IPS DF 6.9 (cell line): ENCODE results near the gene EXOSC9.

Experiments used
- DNase-seq: peaks from one replicate; pipeline ENCODE4 v3.0.0-alpha.2; 2013; ENCODE audit warnings: low read depth, low spot score
- H3K27ac ChIP-seq: one replicate; pipeline ENCODE4 v1.5.1; 2013; ENCODE audit warnings: low read length, control low read depth
- H3K27me3 ChIP-seq: 2 replicates; pipeline ENCODE4 v1.6.1; 2013; ENCODE audit warnings: mild to moderate bottlenecking, low read length; ENCODE audit not compliant: control insufficient read depth, insufficient read depth
- H3K36me3 ChIP-seq: 2 replicates; pipeline ENCODE4 v1.6.1; 2013; ENCODE audit warnings: low read length; ENCODE audit not compliant: control insufficient read depth, insufficient read depth
- H3K4me1 ChIP-seq: 2 replicates; pipeline ENCODE4 v1.6.1; 2013; ENCODE audit warnings: low read length; ENCODE audit not compliant: control insufficient read depth, insufficient read depth
- H3K4me3 ChIP-seq: 2 replicates; pipeline ENCODE4 v1.5.1; 2013; ENCODE audit warnings: mild to moderate bottlenecking, low read length
- H3K9me3 ChIP-seq: 2 replicates; pipeline ENCODE4 v1.6.1; 2013; ENCODE audit warnings: low read length, inconsistent platforms; ENCODE audit not compliant: control insufficient read depth, insufficient read depth
- WGBS: extraction: QIAGEN DNeasy Blood & Tissue Kit; methylation state at CpG from one replicate; pipeline ENCODE4 v1.1.7; 2013; ENCODE audit warnings: mixed read lengths, missing lambda C conversion rate; ENCODE audit not compliant: insufficient read length, insufficient coverage; 5-methylcytosine and 5-hydroxymethylcytosine counted together

EXOSC9 gene

DNA sequence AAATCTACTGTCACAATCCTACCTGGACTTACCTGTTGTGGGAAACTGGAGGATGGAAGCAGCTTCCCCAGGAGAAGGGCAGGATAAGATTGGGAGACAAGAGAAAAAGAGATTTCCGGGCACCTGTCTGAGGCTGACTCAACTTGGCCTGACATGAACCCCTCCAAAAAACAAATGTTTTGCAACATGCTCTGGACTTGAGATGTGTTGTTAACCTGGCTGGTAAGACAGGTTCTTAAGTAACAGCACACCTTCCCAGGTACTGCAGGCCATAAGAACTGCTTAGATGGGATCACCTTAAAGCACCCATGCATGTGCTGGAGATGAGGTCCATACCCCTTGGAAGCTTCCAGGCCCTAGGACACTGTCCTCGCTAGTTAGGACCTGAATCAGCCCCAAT, 31.8 kb upstream of the EXOSC9 start:
- WGBS: no CpG with 5 or more reads among the region's 2 CpGs
- no peak for DNase-seq
- Histone ChIP-seq H3K27me3 (peaks cover 24% of the 10 kb centered on the region), H3K4me1 (no peaks in the 10 kb centered on the region; the same call in 1 of the 2 replicates), H3K27ac (no peak overlapping the region), H3K9me3 (no peaks in the 10 kb centered on the region), H3K4me3 (no peak overlapping the region), H3K36me3 (no peaks in the 10 kb centered on the region)

DNA sequence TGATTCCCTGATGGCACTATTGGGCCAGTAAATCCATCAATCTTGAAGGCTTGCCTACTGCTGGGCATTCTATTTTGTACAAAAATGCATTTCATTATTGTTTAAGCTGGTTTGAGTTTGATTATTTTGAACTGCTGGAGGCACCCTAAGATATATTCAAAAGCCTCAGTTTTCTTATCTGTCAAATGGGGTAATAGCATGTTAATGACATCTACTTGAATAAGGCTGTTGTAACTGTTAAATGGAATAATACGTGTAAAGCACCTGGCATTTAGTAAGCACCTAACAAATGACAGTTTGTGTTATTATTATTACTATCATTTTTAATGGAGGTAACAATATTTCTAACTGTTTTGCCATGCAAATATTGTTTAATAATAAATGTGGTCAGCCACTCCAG, 29.3 kb upstream of the EXOSC9 start:
- H3K36me3 ChIP-seq: no peaks in the 10 kb centered on the region
- peaks cover 2% of the 10 kb centered on the region; the same call in 1 of the 2 replicates for H3K27me3 ChIP-seq
- H3K4me3 ChIP-seq: no peak overlapping the region
- WGBS: no CpG with 5 or more reads among the region's 1 CpG
- DNase-seq: no peak
- no peaks in the 10 kb centered on the region for H3K4me1 ChIP-seq
- no peaks in the 10 kb centered on the region for H3K9me3 ChIP-seq
- H3K27ac ChIP-seq: no peak overlapping the region

DNA sequence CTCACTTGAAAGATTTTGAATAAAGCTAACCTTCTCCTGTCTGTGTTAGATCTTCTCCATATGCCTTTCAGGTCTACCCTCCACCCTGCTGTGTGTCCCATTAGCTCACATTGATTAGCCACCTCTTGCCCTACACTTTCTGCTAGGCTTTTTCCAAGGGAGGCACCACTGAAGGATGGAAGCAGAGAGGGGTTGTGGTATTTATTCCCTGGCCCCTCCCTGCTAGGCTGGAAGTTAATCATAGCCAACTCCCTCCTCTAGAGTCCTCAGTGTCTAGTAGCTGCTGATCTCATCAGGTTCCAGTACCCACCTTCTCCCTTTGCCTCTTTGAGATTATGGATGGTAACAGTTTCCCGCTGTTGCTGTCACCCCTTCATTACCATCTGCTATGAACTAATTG, 27.2 kb upstream of the EXOSC9 start:
- no CpG with 5 or more reads among the region's 1 CpG for WGBS
- Histone ChIP-seq H3K4me3 (no peak overlapping the region), H3K4me1 (no peaks in the 10 kb centered on the region), H3K9me3 (no peaks in the 10 kb centered on the region), H3K27me3 (no peaks in the 10 kb centered on the region), H3K27ac (no peak overlapping the region), H3K36me3 (no peaks in the 10 kb centered on the region)
- DNase-seq: no peak

DNA sequence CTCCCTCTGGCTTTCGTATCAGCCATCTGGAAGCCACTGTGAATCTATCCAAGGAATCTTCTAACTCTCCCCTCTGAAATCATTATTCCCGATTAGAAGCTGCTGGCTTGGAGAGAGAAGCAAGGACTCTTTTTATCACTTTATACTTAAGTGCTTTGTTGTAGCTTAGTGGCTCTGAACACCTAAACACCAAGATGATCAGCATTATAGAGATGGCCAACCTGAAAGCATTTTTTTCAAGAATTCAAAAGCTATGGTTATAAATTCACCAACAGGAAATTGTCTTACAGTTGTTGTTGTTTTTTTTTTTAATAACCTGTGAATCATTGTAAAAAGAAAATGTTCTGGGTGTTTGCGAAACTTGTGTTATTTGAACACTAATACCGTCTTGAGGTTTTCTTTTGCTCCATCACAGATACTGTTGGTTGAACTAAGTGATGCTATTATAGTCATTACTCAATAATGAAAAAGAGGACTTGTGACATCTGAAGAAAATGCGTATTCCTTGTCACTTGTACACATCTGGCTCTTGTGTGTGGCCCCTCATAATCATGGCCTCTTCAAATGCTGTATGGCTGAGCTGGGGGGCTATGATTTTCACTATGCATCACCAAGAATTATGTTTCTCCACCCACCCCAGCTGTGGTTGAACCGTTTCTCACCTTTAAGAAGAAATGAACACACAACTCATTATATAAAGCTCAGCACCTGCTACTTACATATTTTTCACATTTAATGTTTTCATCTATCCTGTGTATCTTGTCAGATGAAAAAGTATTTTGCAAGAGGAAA, 24.3 kb upstream of the EXOSC9 start:
- WGBS: no CpG with 5 or more reads among the region's 6 CpGs
- no peaks in the 10 kb centered on the region for H3K9me3 ChIP-seq
- H3K4me3 ChIP-seq: no peak overlapping the region
- no peaks in the 10 kb centered on the region for H3K36me3 ChIP-seq
- H3K27me3 ChIP-seq: no peaks in the 10 kb centered on the region
- no peaks in the 10 kb centered on the region for H3K4me1 ChIP-seq
- DNase-seq: no peak
- no peak overlapping the region for H3K27ac ChIP-seq

DNA sequence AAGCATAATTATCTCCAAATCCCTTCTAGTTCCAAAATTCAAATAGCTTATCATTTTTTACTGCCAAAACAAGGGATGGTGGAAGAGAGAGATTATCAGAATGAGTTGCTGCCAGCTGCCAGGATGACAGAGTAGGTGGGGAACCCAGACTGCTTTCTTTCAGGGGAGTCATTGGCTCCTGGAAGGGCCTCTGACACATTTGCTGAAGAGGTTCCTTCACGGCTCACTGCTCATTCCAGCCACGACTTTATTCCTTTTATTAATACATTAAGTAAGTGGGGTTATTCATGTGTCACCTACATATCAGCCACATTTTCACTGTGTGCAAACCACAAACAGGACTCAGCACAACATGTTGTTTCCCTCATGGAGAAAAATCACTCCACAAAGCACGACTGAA, 23.5 kb upstream of the EXOSC9 start:
- Histone ChIP-seq H3K36me3 (no peaks in the 10 kb centered on the region), H3K27ac (no peak overlapping the region), H3K9me3 (no peaks in the 10 kb centered on the region), H3K4me3 (no peak overlapping the region), H3K27me3 (no peaks in the 10 kb centered on the region), H3K4me1 (no peaks in the 10 kb centered on the region)
- WGBS: no CpG with 5 or more reads among the region's 3 CpGs
- DNase-seq: no peak

DNA sequence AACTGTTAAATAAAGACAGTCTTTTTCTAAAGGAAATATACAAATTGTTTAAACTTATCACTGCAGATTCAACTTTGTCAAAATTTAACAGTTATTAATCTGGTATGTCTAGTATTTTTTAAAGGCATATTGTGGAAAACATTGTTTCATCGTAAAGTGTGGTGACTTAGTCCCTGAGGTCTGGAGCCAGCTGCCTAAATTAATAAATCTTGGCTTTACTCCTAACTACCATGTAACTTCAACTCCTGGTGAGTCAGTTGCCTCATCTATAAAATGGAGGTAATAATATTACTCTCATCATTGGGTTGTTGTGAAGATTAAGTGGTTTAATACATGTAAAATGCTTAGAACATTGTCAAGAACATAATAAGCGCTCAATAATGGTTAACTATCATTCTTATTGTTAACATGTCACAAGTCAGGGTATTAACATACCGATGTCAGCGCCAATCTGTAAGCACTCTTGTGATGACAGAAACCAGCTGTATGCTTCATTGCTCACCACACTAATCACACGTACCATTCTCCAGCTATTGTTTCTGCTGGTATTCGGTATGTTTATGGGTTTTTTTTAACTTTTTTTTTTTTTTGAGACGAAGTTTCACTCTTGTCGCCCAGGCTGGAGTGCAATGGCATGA, 22.0 kb upstream of the EXOSC9 start:
- Histone ChIP-seq H3K27ac (no peak overlapping the region), H3K4me1 (no peaks in the 10 kb centered on the region), H3K9me3 (no peaks in the 10 kb centered on the region), H3K4me3 (no peak overlapping the region), H3K36me3 (no peaks in the 10 kb centered on the region), H3K27me3 (no peaks in the 10 kb centered on the region)
- DNase-seq: no peak
- WGBS: no CpG with 5 or more reads among the region's 8 CpGs

DNA sequence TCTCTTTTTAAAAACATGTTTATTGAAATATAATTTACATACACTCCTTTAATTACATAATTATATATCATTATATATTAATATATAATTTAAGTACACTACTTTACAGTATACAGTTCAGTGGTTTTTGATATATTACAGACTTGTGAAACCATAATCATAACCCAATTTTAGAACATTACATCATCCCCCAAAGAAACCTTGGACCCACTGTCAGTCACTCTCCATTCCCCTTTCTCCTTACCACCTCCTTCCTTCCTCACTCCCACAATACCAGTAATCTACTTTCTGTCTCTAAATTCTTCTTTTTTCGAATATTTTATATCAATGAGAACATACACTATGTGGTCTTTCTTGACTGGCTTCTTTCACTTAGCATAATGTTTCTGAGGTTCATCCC, 17.9 kb upstream of the EXOSC9 start:
- no peak overlapping the region for H3K4me3 ChIP-seq
- no peaks in the 10 kb centered on the region for H3K4me1 ChIP-seq
- no peak for DNase-seq
- H3K27me3 ChIP-seq: no peaks in the 10 kb centered on the region
- H3K36me3 ChIP-seq: no peaks in the 10 kb centered on the region
- 100% methylated on average over 1 of the region's 1 CpG for WGBS
- no peaks in the 10 kb centered on the region for H3K9me3 ChIP-seq
- no peak overlapping the region for H3K27ac ChIP-seq

DNA sequence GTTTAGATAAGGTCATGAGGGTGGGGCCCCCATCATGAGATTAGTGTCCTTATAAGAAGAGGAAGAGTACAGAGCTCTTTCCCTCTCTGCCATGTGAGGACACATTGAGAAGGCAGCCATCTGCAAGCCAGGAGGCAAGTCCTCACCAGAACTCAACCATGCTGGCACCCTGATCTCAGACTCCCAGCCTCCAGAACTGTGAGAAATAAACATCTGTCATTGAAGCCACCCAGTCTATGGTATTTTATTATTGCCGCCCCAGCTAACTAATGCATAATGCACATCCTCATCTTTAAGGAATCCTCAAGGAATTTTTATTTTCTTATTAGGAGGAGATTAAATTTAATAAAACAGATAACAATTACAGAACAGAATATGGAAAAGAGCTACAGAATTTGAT, 16.7 kb upstream of the EXOSC9 start:
- DNase-seq: no peak
- no peaks in the 10 kb centered on the region for H3K36me3 ChIP-seq
- no peaks in the 10 kb centered on the region for H3K27me3 ChIP-seq
- no peak overlapping the region for H3K4me3 ChIP-seq
- H3K9me3 ChIP-seq: no peaks in the 10 kb centered on the region
- no peak overlapping the region for H3K27ac ChIP-seq
- WGBS: no CpG with 5 or more reads among the region's 1 CpG
- no peaks in the 10 kb centered on the region for H3K4me1 ChIP-seq

DNA sequence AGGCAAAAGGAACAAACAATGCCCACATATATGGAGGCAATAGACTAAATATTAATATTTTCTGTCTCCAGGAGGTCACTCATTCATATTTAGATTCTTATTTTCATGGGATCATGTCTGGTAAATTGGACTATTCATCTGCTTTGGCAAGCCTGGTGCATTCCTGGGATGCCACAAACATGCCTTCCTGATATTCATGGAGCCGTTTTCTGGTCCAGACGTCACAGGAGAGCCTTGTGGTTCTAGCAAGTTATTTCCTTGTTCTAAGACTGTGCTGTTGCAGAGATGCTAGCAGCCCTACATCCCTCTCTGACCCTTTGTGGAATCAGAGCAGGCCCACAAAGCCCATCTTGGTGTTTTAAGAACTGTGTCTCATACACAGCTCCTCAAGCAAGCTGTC, 16.1 kb upstream of the EXOSC9 start:
- no peaks in the 10 kb centered on the region for H3K4me1 ChIP-seq
- no peak overlapping the region for H3K27ac ChIP-seq
- no peaks in the 10 kb centered on the region for H3K27me3 ChIP-seq
- H3K9me3 ChIP-seq: no peaks in the 10 kb centered on the region
- no CpG with 5 or more reads among the region's 2 CpGs for WGBS
- no peaks in the 10 kb centered on the region for H3K36me3 ChIP-seq
- DNase-seq: no peak
- no peak overlapping the region for H3K4me3 ChIP-seq

DNA sequence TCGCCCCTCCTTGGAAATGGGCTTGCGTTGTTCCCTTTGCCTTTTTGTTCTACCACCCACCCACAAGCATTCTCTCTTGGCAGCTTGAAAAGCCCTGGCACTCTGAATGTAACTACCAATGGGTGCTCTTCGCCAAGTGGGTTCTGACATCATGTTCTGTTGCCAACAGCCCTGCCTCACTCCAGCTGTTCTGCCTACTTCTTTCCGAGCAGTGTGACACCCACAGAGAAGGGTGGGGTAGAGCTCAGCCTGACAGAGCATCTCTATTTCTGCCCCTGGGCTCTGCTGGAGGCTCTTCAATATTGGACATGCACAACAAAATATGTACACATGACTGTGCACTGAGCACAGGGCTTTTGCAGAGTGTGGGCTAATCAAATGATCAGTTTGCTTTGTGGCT, 15.6 kb upstream of the EXOSC9 start:
- no peaks in the 10 kb centered on the region for H3K9me3 ChIP-seq
- no peaks in the 10 kb centered on the region for H3K27me3 ChIP-seq
- no peak for DNase-seq
- H3K4me1 ChIP-seq: no peaks in the 10 kb centered on the region
- WGBS: no CpG with 5 or more reads among the region's 4 CpGs
- no peaks in the 10 kb centered on the region for H3K36me3 ChIP-seq
- no peak overlapping the region for H3K27ac ChIP-seq
- no peak overlapping the region for H3K4me3 ChIP-seq

DNA sequence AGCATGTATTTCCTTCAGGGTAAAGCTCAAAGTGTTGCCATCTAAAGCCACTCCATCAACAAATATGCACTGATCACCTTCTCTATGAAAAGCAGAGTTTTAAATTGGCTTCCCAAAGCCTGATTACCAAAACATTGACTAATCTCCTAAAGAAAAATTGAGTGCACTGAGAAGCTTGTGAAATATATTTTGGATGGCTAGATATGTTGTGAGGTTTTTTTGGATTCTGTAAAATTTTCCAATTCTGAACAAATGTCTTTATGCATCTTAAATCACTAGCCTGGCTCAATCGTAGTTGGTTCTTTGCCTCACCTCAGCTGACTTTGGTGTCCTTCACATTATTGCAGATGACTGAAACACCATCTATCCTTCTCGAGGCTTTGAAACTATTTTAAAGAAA, 14.9 kb upstream of the EXOSC9 start:
- Histone ChIP-seq H3K4me1 (no peaks in the 10 kb centered on the region), H3K27ac (no peak overlapping the region), H3K4me3 (no peak overlapping the region), H3K27me3 (no peaks in the 10 kb centered on the region), H3K36me3 (no peaks in the 10 kb centered on the region), H3K9me3 (no peaks in the 10 kb centered on the region)
- DNase-seq: no peak
- WGBS: no CpG with 5 or more reads among the region's 2 CpGs
